ENCODE results near the gene TOP2B.

The TOP2B gene

DNA sequence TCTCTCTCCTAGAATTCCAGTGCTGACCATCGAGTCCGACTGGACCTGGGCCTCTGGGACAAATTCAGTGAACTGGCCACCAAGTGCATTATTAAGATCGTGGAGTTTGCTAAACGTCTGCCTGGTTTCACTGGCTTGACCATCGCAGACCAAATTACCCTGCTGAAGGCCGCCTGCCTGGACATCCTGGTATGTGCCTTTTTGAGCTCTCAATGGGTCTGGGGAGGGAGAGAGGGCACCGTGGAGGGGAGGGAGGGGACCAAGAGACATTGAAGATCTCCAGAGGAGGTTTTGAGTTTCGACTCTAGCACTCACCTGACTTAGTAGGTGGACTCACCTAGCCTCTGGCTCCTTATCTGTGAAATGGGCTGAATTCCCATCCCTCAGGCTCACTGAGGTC lies 84.2 kb downstream of the TOP2B start:
- DNase-seq: no peak

DNA sequence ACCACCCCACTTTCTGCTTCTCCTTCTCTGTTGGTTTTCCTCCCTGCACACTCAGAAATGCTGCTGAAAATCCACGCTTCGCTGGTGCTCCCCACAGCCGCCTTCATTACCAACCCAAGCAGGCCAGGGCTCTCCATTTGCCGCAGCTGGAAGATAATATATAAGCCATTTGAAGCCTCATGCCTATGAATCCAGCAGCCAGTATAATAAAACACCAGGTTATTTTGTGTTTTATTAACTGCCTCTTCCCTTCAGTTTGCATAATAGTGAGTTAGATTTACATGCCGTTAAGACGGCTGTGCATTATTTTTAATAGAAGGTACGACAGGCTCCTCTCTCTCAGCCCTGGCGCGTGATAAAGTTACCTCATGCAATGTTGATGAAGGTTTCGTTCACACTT lies 86.6 kb downstream of the TOP2B start:
- no peak for DNase-seq

DNA sequence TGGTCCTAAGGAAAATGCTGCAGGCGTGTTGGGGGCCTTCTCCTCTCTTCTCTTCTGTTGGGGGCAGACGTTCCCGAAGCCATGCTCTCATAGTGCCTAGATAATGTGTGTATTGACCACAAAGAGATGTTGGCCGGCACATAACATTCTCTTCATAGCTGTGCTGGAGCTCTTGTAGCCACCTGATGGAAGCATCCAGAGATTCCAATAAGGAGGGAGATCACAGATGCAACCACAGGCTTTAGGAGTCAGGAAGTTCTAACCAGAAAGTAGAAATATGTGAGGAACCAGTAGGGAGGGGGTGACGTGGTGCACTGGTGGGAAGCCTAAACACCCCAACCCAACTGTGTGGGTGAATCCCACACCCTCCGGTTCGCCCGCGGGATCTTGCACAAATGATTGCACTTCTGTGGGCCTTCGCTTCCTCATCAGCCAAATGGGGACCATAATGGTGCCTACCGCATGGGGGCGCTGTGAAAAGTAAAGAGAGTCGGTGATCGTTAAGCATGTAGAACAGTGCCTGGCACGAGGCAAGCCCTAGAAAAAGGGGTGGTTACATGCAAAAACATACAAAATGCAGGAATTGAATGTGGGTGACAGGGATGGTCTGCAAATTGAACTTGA lies 87.8 kb downstream of the TOP2B start:
- DNase-seq: no peak

DNA sequence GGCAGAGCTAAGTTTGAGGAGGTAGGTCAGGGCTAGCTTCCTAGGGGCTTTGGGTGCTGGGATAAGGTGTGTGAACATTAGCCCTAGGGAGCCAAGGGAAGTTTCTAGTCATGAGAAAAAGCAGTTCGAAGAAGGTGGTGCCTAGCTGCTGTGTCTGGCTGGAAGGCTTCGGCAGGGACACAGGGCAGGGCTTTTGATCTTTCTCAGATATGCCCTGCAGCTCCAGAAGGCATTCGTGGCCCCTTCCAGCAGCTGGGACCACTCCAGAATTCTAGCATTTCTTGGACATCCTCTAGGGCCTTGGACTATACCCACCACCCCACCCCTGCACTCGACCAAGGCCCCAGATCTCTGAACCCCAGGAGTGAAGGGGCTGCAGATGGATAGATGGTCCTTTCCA lies 88.6 kb downstream of the TOP2B start:
- no peak for DNase-seq

- DNase-seq: no peak
Measured at GRCh38 chr3:25575001-25575400, 89.7 kb downstream of the TOP2B start.

DNA sequence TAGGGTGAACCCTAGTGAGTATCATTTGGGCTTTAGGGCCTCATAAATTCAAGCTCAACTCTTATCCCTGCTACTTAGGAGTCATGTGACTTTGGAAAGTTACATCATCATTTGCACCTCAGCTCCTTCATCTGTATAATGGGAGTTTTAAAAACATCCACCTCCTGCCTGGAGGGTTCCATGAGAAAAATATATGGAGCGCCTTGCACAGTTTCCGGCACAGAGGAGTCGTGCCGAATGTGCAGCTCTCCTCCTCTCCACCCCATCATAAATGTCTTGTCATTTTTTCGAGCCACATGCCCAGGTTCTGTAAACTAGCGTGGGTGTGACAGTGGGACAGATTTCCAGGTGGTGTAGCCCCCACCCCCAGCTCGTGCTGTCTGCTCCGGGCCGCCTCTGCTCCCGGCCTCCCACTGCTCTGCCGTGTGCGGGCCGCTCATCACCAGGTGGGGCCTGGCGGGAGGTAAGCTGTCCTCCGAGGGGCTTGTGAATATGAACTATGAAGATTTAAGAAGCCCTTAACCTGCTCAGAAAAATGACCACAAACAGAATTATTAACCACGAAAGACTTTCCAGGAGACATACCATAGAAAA lies 90.4 kb downstream of the TOP2B start:
- no peak for DNase-seq

DNA sequence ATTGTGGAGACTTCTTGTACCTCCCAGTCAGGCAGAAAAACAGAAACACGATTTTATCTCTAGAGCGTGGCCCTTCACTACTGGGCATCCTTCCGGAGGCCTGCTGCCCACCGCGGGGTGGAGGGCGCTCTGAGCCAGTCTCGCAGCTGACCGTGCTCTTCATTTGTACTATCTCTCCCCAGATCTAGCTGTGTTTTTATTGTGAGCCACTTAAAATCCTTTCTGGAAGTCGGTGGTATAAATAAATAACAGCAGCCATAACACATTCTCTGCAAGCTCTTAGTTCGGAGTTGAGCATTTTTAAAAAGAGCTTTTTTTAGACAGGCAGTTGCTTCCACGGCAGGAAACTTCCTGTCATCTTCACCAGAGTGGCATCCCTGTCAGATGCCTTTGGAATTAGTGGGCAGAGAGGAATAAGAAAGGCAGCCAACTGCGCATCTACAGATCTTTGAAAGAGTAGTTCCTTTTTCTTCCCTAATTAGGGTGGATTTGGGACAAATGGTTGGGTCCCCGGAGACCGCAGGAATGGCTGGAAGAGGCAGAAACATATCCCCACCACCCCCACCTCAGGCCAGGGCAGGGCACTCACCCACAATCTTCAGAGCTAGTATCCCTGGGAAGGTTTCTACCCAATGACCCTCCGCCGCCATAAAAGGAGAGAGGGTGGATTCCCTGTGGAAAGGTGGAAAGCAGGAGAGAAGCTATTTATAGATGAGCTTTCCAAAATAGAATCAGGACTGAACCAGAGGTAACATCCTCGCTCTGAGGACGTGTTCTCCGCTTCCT lies 91.1 kb downstream of the TOP2B start:
- no peak for DNase-seq

DNA sequence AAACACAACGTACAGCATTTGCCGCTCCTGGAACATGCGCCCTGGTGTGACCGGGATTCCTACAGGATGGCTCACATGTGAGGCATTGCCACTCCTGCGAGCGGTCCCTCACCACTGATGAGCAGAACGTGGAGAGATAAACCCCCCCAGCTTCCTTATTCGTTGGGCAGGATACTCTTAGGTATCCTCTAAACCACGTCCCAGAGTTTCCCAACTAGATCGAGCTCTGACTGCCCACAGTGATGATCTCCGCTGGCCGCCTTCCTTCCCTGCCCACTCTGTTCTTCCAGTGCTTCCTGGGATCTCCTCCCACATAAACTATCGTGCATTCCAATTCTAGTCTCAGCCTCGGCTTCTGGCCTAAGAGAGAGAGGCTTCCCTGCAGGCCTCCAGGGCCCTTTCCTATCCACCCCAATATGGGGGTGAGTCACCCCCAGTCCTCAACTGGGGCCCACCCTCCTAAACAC lies 91.8 kb downstream of the TOP2B start:
- DNase-seq: no peak

DNA sequence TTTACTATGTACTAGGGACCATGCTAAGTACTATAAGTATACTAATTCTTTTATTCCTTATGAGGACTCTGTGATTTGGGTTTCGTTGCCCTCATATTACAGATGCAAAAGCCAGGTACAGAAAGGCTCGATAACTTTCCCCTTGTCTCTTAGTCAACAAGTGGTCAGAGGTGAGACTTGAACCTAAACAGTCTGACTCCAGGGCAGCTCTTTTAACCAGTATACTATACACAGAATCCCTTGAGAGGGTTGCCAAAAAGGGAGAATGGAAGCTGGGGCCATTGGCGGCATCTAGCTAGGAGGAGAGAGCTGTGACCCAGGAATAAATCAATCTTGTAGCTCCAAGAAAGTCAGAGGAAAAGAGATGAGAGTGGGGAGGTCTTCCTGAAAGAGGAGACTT lies 92.4 kb downstream of the TOP2B start:
- no peak for DNase-seq

DNA sequence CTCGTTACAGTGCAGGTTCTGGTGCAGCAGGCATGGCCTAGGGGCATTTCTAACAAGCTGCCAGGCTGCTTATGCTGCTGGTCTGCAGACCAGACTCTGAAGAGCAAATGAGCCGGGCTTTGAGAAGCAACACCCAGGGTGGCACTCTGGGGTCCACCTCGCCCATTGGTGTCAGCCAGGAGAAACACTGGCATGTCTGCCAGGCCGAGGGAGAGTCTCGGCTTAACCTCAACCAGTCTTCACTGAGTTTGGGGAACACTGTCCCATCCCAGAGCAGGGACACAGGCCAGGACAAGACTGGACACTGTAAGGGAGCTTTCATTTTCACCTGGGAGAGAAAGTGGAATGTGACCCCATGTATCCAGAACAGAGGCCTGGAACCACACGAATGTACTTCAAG lies 93.4 kb downstream of the TOP2B start:
- no peak for DNase-seq

- no peak for DNase-seq
Measured at GRCh38 chr3:25568525-25569078, 96.1 kb downstream of the TOP2B start.

DNA sequence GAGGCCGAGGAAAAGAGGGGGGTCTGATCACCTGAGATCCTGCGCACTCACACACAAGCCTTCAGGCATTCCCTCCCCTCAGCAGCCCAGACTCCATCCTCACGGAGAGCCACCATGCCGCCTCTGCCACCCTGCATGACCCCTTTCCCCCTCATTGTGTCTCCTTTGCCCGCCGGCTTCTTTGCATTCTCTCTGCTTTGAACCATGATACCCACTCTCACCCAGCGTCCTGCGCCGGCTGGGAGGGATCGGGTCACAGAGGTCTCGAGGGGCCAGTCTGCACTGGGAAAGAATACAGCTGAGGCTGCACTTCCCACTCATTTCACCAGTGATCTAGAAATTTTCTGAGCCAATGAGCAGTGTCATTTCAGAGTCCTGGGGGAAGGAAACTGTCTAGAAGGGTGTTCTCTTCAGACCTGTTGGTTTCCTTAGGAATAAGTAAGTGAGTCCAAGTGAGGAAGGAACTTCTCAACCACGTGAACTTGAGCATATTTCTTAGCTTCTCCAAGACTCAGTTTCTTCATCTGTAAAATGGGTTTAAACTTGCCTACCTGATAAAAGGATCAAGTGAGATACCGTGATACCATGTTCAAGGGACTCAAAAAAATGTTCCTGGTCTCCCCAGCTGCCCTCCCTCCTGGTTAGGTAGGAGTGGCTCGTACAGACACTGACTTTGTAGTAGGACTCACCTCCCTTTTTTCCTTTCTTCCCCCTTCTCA lies 96.7 kb downstream of the TOP2B start:
- DNase-seq: no peak

DNA sequence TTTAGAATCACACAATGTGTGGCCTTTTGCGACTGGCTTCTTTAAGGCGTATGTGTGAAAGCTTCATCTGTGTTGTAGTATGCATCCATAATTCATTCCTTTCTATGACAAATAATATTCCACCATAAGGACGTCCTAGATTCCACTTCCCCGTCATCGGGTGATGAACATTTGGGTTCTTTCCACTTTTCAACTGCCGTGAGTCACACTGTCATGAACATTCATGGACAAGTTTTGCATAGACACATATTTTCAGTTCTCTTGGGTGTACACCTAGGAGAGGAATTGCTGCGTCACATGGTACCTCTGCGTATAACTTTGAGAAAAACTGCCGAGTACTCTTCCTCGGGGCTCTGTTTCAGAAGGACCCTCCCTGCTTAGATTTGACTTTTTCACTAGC lies 97.3 kb downstream of the TOP2B start:
- DNase-seq: no peak

GRCh38 chr3:25566358-25566920 lies 98.3 kb downstream of the TOP2B start:
- DNase-seq: no peak

- no peak for DNase-seq
Measured at GRCh38 chr3:25565807-25566206, 98.9 kb downstream of the TOP2B start.

DNA sequence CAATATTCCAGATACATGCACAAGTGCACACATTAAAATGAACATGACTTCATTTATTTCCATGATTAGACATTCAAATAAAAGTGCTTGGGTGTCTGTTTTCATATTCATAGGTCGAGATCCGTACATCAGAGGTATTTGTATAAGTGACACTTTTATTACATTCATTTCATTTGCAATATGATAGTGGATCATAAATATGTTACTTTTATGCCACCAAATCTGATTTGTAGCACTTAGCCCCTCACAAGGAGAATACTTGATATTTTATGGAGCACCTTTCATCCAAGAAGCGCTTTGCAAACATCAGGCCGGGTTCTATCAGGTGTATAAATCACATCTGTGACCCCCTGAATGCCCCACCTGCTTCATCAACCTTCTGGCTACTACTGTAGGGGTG lies 100.6 kb downstream of the TOP2B start:
- DNase-seq: no peak

- no peak for DNase-seq
Measured at GRCh38 chr3:25563601-25564000, 101.1 kb downstream of the TOP2B start.

- no peak for DNase-seq
Measured at GRCh38 chr3:25558796-25559195, 105.9 kb downstream of the TOP2B start.

- DNase-seq: no peak
Measured at GRCh38 chr3:25558121-25558520, 106.6 kb downstream of the TOP2B start.

DNA sequence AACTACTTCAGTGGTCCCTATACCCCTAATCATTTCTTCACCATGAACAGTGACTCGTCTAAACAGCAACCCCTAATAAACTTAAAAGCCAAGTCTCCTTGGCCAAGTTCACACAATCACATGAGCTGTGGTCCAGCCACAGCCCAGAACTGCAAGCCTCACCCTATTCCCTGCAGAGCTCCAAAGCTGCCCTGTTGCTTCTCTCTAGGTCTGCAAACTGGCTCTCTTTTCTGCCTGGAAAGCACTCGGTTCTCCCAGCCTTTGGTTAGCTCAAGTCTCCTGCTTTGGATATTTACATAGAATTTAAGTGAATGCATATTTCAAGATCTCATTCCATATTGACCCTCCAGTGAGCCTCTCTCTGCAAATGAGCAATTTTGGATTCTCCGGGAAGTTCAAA lies 107.0 kb downstream of the TOP2B start:
- DNase-seq: no peak

DNA sequence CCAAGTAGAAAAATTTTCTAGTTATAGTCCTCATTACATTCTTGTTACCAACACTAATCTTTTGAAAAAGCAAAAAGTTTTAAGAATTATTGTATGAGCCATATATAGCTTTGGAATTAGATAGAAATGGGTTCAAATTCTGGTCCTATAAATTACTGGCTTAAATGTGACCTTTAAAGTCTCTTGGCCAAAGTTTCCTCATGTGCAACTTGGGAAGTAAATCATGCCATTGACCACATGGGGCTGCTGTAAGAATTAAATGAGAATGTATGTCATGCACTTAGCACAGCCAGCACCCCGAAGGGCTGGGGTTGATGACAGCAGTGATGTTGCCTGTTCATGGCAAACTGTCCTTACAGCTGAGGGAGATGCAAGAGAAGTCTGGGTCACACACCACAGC lies 108.3 kb downstream of the TOP2B start:
- DNase-seq: no peak

GRCh38 chr3:25555695-25556437 lies 108.8 kb downstream of the TOP2B start:
- no peak for DNase-seq

All from DMS53 (cell line).